NCI-H2107 treated with DMSO at 0.1 percent for 48 hours (cell line): ENCODE results near the gene SNCAIP.
A peak's percentile ranks its signal among the peaks of the same experiment; 100 is the strongest.
"Not testable (repeated sequence)": the region's sequence is repeated elsewhere in the genome, so short reads cannot be mapped to it uniquely, and the experiment has no call there.

ENCODE experiments used
- DNase-seq: peaks from one replicate; lab custom pipeline; 2025; ENCODE audit not compliant: unreplicated experiment; lab: John Stamatoyannopoulos, UW

The SNCAIP gene

DNA sequence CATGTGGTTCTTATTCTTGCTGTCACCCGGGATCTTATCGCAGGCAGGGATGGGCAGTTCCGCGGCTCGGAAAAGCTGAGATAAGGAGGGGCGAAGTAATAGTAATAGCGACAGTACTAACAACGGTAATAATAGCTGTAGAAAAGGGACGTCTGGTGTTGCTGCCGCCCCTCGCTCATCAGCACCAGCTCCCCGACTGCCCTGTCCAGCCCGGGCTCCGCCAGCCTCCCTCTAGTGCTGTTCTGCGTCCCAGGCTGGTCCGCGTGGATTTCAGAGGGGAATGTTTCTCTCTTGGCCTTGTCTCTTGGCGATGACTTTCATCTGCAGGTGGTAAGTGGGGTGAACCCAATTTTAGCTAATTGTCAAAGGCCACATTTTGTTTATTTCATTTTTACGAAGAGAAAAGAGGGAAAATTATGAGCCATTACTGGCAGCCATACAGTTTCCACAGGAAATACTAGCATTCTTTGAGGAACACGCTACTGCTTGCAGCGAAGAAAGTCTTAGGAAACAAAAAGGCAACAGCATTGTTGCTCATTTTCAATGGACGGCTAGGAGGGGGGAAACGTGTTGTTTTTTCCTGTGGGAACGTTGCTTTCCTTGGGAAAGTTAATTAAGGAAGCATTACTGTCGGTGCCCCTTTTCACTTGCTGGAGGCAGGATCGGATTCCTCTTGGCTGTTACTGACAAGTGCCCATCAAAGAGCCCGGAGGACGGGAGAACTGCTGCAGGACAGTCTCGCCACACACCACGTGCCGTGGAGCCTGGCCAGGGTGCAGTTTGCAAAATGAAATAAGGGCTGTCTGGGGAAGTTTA, 762 bp downstream of the SNCAIP start:
- DNase-seq, result no peak

DNA sequence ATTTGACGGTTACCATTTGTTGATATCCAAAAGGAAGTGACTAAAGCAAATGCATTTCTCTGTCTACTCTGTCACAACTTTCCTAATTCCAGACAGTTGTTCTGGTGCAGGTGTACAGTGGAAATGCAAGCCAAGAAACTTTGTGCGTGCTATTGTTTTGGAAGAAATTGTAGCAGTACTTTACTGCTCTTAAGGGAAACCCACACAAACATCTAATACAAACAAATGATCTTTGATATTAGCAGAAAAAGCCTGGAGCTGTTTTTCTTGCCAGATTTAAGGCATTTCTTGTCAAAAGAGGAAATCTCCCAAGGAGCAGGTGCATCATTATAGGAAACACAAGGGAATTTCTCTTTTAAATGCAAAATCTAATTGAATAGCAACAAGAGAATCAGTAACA, 2.0 kb downstream of the SNCAIP start:
- peak; percentile 68 for DNase-seq

DNA sequence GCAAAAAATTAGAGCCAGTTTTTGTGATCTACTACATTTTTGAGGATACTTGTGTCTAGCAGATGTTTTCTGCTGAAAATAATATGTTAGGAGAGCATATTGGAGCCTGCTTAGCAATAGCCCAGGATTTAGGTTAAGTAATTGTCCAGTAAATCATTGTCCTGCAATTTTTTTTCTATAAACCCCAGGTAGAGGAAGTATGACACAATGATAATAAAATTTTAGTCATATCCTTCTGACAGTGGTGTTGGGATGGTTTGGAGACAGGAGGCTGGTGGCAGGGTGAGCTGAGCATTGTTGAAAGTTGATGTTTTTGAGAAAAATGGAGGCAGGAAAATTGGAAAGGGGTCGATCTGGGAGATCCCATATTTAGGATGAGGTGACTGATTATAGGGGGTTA, 3.5 kb downstream of the SNCAIP start:
- no peak for DNase-seq

DNA sequence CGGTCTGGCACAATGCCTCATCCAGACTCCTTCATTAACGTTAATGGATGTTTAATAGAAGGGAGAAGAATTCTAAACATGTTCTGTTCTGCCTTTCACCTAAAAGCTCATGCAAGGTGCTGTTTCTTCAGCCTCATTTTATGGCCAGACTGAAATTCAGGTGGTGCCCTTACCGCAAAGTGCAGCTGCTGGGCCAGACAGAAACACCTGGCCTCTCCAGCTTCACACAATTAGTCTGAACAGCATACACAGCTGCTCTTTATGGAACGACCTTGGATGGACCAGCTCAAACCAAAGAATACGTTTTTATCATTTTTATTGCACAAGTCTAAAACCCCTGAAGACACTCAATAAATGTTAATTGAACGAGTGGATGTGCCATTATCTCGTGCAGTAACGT, 4.6 kb downstream of the SNCAIP start:
- DNase-seq, result peak; percentile 98

DNA sequence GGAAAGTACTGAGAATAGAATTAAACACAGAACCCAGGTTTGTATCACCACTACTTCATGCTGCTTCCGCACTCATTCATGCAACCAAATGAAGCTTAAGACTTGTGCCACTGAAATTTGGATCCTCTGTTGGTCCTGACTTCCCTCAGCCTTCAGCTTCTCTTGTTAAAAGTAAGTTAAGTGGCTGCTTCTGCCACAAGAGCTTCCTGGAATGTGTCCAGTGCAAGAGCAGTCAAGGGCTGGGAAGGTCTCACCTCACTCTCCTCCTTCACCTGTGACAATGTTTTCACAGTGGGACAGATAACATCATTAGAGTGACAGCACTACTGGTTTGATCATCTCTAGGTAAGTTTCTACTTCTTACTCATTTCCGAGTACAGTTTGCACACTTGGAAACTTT, 7.9 kb downstream of the SNCAIP start:
- no peak for DNase-seq

DNA sequence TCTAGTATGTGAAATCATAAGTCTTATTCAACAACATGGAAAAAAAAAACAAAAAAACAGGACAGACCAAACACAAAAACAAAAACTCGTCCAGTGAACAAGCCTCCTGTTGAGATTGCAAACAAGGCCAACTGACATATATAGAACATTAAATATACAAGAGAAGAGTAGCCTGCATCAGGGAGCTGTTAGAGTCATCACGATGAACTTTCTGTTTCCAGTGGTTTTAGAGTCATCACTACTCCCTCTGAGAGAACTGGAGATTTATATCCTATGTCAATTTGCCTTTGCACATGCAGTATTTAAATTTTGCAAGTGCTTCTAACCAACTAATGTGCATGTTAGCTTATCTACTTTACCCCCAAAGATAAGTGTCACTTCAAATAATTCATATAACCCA, 9.9 kb downstream of the SNCAIP start:
- DNase-seq, result peak; percentile 11

DNA sequence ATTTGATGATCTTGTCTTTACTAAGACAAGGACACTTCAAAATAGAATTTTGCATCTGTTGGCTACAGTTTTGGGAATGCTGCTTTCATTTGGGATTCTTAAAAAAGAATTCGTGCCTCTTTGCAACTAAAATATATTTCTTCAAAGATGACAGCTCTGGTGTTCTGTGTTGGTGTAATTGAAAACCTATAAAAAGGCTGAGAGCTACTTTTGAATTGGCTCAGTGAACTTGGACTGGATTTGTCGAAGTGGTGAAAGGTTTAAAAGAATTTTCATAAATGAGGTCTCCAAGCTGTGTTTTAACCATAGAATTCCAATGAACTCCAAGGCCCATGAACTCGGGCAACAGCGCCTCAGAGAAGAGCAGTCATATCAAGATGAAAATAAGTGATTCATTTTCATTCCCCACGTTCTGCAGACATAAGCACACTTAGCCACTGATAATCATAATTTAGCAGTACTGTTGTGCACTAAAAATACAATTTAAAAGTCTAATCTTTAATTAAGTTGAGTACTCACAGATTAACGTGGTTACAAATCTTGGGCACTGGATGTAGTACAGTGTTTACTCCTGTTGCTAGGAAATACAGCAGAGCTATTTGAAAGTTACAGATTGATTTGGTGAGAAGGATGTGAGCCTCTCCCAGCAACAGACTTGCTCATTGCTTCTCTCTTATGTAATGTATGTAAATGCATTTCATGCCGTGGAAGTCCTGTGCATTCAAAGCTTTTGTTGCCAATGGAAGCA, 10.9 kb downstream of the SNCAIP start:
- DNase-seq, result no peak

DNA sequence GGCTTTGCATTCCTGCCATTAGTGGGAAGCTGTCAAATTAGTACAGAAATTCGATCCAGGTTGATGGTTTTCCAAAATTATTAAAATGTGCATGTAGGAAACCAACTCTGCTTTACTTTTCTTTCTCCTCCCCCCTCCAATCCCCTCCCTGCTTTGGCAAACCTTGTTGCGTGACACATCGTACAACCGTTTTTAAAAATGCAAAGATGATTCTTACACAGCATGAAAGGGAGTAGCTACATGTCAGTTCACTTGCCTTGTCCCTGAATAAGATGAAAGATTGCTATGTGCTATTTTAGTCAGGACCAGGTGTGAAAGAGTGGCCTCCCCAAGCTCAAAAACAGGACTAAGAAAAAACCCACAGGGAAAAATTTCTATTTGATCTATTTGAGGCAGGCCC, 11.7 kb downstream of the SNCAIP start:
- no peak for DNase-seq

DNA sequence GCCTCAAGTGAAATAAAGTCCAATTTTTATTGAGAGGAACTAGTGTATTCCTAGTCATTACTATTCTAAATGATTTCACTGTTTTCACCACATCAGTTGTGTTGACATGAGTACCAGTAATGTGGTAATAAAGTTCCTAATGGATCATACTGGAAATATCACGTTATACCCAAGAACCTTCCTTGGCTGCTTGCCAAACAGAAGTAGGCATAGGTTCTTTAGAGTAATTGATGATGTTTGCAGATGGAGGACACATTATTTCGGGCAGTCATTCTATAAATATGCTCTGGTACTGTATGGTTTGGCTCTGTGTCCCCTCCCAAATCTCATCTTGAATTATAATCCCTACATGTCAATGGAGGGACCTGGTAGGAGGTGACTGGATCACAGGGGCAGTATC, 15.1 kb downstream of the SNCAIP start:
- no peak for DNase-seq

DNA sequence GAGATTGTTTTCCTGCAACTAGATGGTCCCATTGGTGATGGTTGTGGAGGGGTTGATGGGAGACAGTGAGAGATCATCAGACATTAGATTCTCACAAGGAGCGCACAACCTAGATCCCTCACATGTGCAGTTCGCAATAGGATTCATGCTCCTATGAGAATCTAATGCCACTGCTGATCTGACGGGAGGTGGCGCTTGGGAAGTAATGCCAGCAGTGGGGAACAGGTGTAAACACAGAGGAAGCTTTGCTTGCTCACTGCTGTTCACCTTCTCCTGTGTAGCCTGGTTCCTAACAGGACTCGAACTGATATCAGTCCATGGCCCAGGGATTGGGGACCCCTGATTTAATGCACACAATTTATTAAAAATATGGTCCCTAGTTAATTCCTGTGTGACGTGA, 18.8 kb downstream of the SNCAIP start:
- no peak for DNase-seq

DNA sequence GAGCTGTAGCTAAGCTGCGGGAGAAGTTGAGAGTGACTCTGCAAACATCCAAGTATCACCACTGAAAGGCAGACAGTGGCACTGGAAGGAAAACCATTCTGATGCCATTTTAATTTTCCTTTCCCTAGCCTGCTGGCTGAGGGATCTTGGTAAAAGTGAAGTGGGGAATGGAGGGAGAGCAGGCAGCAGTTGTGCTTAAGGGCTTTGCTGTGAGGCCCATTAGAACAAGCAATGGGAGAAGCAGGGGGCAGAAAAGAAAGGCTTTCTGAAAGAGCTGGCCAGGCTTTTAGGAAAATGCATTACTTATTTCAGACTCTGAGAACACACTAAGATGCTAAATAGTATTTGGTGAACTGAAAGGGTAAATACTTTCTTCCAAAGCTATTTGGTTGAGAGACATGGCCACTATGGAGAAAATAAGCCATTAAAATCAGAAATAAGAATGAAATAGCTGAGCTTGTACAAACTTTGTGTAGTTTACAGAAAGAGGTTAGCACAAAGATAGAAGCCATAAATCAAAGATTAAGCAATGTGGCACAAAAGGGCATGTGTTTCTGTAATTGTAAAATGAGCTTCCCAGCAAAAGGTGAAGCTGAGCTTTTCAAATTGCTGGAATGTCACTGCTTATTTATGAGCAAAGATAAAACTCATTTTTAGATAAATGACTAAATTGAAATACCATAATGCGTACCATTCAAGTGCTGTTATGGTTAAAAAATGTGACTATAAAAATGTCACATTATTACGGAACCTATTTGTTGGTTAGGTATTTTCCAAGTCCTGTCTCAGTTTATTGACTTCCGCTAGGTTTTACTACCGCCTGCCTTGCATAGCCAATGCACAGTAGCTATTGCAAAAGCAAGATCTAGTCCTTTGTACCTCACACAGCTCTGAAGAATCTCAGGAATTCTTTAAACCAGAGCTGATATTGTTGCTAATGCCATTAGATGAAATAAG, 20.8 kb downstream of the SNCAIP start:
- DNase-seq, result no peak

DNA sequence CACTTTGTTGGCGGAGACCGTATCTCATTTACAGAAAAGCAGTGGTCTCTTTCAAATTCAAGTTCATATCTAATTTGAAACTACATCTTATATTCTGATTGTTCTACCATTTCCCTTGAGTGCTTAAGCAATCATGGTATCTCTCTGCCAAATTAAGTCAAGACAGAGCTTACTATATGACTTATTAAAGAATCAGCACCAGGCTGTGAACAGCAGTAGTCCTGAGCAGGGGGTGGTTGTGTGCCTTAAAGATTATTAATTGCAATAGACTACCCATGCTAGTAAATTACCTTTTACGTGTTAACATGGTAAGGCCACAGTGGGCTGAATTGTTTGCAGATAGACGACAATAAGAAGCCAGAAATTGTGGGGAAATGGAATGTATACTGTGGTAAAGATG, 21.5 kb downstream of the SNCAIP start:
- no peak for DNase-seq

DNA sequence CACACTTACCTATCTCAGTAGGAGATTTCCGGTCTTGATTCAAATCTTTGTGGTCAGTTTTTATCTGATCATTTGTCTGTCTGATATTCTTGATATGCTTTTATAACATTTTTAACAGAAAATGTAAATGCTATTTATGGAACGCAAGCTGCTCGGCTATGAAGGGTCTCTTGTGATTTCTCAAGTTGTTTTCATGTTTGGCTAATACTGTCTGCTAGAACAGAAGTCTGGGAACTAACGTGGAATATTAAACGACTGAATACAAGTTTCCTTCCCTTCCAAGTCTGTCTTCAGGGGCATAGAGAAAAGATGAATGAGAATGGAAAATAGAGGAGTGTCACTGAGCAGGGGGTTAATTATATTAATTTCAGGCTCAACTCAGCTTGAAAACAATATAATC, 27.6 kb downstream of the SNCAIP start:
- no peak for DNase-seq

DNA sequence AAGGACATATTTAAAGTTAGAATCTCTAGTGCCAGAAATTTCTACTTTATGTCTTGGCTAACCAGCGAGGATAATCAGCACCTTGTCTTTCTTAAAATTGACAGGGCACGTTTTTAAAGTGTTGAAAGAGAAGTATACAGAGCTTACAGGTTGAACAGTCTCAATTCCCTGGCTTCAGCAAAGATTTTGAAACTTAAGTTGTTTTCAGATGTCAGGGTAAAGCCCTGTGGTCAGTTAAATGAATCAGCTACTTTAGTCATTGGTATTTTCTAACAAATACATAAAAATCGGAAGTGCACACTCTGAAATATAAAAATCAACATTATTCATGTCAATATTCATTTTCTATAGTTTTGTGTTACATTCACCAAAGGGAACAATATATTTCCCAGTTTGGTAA, 29.1 kb downstream of the SNCAIP start:
- no peak for DNase-seq

DNA sequence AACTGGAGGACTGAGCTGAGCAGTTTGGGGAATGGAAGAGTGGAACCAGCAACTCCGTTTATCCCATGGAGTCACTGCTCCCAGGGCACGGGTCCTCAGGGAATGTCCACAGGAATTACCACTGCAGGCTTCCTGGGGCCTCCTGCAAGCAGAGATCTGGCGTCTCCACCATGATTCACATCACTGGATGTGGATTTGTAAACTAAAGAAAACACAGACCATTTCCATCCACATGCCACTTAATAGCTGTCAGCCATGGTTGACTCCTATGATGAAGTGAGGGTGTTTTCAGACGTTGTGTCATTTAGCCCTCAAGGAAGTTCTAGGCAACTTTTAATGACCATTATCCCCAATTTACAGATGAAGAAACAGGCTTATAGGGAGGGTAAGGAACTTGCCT, 30.2 kb downstream of the SNCAIP start:
- no peak for DNase-seq

DNA sequence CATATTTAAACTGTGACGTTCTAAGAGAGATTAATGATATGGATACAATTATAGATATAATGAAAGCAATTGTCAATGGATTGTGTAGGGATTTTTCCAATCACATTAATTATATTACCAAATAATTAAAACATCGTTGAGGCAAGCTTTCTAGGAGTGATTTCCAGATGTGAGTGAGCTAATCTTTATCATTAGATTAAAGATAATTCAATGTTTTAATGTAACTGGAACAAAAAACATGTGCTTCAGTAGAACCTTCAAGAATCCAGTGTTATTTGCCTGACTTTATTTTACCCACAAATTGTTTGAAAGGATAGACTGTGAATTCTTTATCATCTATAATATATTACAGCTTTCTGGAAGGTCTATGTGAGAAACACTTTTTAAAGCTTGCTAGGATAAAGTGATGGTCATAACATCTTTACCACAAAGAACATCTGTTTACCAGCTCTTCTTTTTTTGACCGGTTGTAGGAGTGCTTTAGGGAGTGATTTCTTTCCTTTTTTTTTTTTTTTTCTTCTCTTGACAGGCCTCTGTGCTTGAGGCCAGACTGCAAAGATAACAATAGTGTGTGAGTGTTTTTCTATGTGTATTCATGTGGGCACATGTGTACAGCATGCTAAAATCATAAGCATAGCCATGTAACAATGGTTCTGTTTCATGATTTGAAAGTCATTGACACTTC, 35.0 kb downstream of the SNCAIP start:
- no peak for DNase-seq

DNA sequence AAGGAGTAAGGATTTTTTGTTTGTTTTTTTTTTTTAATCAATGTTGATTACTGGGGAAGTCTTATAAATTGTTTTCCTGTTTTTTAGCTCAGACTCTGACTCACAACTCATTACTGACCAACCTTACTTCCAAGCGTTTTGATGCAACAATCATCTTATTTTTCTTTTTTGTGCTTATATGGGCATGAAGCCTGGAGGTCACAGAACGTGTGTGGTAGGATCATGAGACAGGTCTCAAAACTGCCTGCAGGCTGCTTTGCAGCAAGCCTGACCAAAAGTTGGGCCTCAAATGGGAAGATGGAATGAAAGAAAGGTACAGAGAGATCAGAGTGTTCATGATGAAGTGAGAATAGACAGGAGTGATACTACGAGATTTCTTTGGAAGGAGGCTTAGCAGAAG, 38.5 kb downstream of the SNCAIP start:
- DNase-seq, result no peak

DNA sequence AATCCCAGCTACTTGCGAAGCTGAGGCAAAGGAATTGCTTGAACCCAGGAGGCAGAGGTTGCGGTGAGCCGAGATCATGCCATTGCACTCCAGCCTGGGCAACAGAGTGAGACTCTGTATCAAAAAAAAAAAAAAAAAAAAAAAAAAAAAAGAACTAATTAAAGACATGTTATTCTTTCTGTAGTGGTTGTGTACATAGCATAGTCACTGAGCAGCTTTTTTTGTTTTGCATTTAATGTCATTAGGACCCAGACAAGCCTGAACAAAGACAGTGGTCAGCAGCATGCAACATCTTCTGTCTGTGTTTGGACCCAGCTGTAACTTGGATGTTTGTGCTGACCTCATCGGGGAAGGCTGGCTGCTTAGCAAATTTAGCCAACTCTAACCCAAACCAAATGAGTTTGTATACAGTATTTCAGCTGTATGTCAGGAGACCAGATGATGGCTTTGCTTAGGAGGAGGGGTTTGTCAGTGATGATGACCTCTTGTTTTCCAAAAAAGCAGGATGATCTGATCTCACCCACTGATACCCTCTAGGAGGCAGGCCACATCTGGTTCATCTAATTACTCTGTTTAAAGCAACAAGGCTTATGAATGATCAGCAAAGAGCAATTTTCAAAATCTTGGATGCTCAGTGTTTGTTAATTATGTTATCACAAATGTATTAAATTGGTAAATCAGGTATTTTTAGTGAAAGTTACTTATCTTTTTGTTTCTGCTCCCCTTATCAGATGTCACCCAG, 39.5 kb downstream of the SNCAIP start:
- DNase-seq, result no peak

DNA sequence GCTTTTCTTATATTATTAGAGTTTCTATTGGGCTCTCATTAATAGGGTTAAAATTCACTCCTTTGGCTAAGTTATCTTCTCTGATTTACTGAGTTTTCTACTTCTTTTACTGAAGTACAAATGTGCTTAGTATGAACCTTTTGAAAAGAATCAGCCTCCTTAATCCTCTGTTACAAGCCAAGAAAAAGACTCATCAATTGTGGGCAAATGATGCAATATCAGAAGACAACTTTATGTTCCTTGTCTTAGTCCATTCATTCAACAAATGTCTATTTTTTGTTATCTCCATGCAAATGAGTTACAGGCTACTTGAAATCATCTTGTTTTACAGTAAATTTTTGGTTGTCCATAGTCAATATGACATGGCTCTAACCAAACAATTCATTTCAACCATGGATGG, 40.3 kb downstream of the SNCAIP start:
- DNase-seq, result no peak

DNA sequence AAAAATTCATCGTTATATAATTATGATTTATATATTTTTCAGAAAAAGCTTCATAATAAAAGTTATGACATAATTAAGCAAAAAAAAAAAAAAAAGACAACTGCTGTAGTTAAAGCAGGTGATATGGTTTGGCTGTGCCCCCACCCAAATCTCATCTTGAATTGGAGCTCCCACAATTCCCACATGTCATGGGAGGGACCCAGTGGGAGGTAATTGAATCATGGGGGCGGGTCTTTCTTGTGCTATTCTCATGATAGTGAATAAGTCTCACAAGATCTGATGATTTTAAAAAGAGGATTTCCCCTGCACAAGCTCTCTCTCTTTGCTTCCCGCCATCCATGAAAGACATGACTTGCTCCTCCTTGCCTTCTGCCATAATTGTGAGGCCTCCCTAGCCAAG, 41.3 kb downstream of the SNCAIP start:
- DNase-seq, result not testable (repeated sequence)
